ENCODE data around the gene ELMO1.

Gene ELMO1

DNA sequence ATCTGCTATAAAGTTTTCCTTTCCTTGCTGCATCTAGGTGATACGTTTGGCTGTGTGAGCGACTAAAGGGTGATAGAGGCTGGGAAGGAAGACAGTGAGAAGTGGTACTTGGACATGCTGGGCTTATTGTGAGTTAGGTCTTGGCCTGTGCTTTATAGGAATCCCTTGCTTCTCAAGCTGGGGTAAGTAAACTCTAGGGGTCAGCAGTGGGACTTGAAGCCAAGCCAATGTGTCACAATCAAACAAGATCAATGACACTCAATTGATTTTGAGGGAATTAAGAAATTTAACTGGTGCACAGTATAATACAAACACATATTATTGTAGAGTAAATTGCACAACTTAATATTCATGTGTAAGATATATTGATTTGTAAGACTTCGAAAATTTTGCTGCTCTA, 568.6 kb downstream of the ELMO1 start:
- no peak for DNase-seq (ENCODE audit: extremely low spot score)
- ChIA-PET POLR2A (no interaction called here), CTCF (no interaction called here)
- TF ChIP-seq HDGF (IDR thresholded peaks at IDR 0.05; ENCODE audit: borderline replicate concordance) (no peak), FOXA1 (IDR thresholded peaks at IDR 0.05) (no peak), NFRKB (IDR thresholded peaks at IDR 0.05) (no peak), FOXK2 (IDR thresholded peaks at IDR 0.05) (no peak), CTBP1 (IDR thresholded peaks at IDR 0.05; ENCODE audit: borderline replicate concordance) (no peak), TARDBP (IDR thresholded peaks at IDR 0.05) (no peak), SUZ12 (IDR thresholded peaks at IDR 0.05) (no peak), L3MBTL2 (conservative IDR thresholded peaks at IDR 0.05) (no peak), SP1 (IDR thresholded peaks at IDR 0.05) (no peak), LEF1 (IDR thresholded peaks at IDR 0.05; ENCODE audit: borderline replicate concordance) (no peak), ZNF384 (IDR thresholded peaks at IDR 0.05) (no peak), ELF4 (IDR thresholded peaks at IDR 0.05) (no peak), ARNT (IDR thresholded peaks at IDR 0.05) (no peak), FOXM1 (IDR thresholded peaks at IDR 0.05; ENCODE audit: borderline replicate concordance) (no peak), BHLHE40 (IDR thresholded peaks at IDR 0.05; ENCODE audit: borderline replicate concordance) (no peak)
- TF ChIP-seq, protein P1, sequence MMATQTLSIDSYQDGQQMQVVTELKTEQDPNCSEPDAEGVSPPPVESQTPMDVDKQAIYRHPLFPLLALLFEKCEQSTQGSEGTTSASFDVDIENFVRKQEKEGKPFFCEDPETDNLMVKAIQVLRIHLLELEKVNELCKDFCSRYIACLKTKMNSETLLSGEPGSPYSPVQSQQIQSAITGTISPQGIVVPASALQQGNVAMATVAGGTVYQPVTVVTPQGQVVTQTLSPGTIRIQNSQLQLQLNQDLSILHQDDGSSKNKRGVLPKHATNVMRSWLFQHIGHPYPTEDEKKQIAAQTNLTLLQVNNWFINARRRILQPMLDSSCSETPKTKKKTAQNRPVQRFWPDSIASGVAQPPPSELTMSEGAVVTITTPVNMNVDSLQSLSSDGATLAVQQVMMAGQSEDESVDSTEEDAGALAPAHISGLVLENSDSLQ (IDR thresholded peaks at IDR 0.05): no peak

DNA sequence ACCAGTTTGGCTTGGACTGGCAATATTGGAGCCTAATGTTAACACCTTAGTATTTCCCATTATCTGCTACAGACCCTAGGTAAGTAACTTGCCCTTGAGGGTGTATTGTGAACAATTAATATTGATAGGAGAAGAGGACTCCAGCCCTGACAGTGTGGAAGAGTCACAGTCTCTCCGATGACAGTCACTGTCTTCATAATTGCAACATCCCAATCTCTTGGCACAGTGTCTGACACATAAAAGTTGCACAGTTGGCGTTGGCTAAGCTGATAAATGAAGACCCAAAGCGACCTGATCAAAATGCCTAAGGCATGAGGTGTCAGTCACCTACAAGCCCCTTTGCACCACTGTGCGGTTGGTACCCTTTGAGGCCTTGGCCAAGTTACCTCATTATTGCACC, 569.6 kb downstream of the ELMO1 start:
- ChIA-PET CTCF (interaction anchor here (0.7 kb wide), 1 partner anchor 151 kb away, joined by 3 read pairs; no protein-coding TSS in a partner anchor), POLR2A (no interaction called here)
- no peak for TF ChIP-seq ZNF384 (IDR thresholded peaks at IDR 0.05)
- no peak for TF ChIP-seq ELF4 (IDR thresholded peaks at IDR 0.05)
- TF ChIP-seq FOXK2 (IDR thresholded peaks at IDR 0.05): no peak
- DNase-seq (ENCODE audit: extremely low spot score): no peak

DNA sequence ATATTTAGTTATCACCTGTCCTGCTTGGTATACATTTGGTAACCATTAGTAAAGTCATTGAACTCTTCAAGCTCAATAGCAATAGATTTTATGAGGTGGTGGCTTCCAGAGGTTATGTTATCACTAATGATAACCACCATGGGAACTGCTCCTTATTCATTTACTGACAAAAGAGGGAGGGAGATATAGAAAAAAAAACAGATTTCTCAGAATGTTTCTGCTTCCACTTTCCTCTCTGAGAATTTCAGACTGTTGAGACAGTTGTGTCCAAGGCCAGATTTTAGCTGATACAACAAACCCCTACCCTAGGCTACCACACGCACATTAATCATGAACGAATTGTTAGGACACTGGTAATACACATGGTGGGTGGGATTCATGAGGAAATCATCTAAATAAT, 570.4 kb downstream of the ELMO1 start:
- ChIA-PET CTCF (no interaction called here), POLR2A (no interaction called here)
- TF ChIP-seq ZNF384 (IDR thresholded peaks at IDR 0.05) (no peak), CTBP1 (IDR thresholded peaks at IDR 0.05; ENCODE audit: borderline replicate concordance) (no peak), ELF4 (IDR thresholded peaks at IDR 0.05) (no peak), SUZ12 (IDR thresholded peaks at IDR 0.05) (no peak), FOXK2 (IDR thresholded peaks at IDR 0.05) (no peak), FOXM1 (IDR thresholded peaks at IDR 0.05; ENCODE audit: borderline replicate concordance) (no peak), L3MBTL2 (conservative IDR thresholded peaks at IDR 0.05) (no peak), HDGF (IDR thresholded peaks at IDR 0.05; ENCODE audit: borderline replicate concordance) (no peak), NFRKB (IDR thresholded peaks at IDR 0.05) (no peak), LEF1 (IDR thresholded peaks at IDR 0.05; ENCODE audit: borderline replicate concordance) (no peak), ARNT (IDR thresholded peaks at IDR 0.05) (no peak), FOXA1 (IDR thresholded peaks at IDR 0.05) (no peak), BHLHE40 (IDR thresholded peaks at IDR 0.05; ENCODE audit: borderline replicate concordance) (no peak), SP1 (IDR thresholded peaks at IDR 0.05) (no peak)
- TF ChIP-seq, protein P1 (IDR thresholded peaks at IDR 0.05): no peak
- no peak for DNase-seq (ENCODE audit: extremely low spot score)

DNA sequence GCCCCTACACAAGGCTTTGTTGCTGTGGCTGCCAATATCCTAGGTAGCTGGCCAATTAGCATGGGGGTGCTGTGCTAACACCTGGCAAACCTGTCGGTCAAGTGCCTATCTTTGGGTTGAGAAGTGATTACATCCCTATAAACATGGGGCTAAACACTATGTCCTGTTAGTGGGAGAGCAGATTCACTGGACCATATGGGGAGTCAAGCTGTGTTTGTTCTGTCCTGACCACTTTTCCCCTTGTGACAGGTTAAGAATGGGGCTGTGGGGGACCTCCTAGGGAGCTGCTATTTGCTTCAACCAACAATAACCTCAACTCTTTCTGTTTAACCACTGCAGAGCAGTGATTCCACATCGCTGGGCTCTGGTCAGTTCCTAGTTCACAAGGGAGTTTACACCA, 572.9 kb downstream of the ELMO1 start:
- ChIA-PET CTCF (interaction anchor here (1.1 kb wide), 1 partner anchor 306 kb away, joined by 6 read pairs; no protein-coding TSS in a partner anchor), POLR2A (no interaction called here)
- TF ChIP-seq BHLHE40 (IDR thresholded peaks at IDR 0.05; ENCODE audit: borderline replicate concordance) (no peak), NFRKB (IDR thresholded peaks at IDR 0.05) (no peak), TARDBP (IDR thresholded peaks at IDR 0.05) (no peak), ELF4 (IDR thresholded peaks at IDR 0.05) (no peak), ZNF384 (IDR thresholded peaks at IDR 0.05) (no peak), ARNT (IDR thresholded peaks at IDR 0.05) (no peak), FOXA1 (IDR thresholded peaks at IDR 0.05) (no peak), SP1 (IDR thresholded peaks at IDR 0.05) (no peak), L3MBTL2 (conservative IDR thresholded peaks at IDR 0.05) (no peak), SUZ12 (IDR thresholded peaks at IDR 0.05) (no peak), FOXK2 (IDR thresholded peaks at IDR 0.05) (no peak), HDGF (IDR thresholded peaks at IDR 0.05; ENCODE audit: borderline replicate concordance) (no peak), FOXM1 (IDR thresholded peaks at IDR 0.05; ENCODE audit: borderline replicate concordance) (no peak), CTBP1 (IDR thresholded peaks at IDR 0.05; ENCODE audit: borderline replicate concordance) (no peak), LEF1 (IDR thresholded peaks at IDR 0.05; ENCODE audit: borderline replicate concordance) (no peak)
- TF ChIP-seq, protein P1 (IDR thresholded peaks at IDR 0.05): no peak
- DNase-seq (ENCODE audit: extremely low spot score): no peak

DNA sequence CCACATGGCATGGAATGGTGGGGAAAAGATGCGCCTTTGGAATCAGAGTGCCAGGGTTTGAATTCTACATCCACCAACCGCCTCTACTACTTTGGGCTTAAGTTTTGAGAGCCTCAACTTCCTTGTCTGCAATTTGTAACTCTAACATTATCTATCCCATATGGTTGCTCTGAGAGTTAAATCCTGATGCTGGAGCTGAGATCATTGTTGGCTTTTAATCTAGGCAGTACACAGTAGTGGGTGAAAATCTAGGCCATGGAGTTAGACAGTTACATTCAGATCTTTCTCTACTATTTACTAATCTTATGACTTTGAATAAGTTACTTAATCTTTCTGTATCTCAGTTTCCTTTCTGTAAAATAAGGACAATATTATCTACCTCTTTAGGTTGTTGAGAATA, 574.6 kb downstream of the ELMO1 start:
- no peak for DNase-seq (ENCODE audit: extremely low spot score)
- TF ChIP-seq L3MBTL2 (conservative IDR thresholded peaks at IDR 0.05) (no peak), ARNT (IDR thresholded peaks at IDR 0.05) (no peak), FOXA1 (IDR thresholded peaks at IDR 0.05) (no peak), FOXK2 (IDR thresholded peaks at IDR 0.05) (no peak), BHLHE40 (IDR thresholded peaks at IDR 0.05; ENCODE audit: borderline replicate concordance) (no peak), SP1 (IDR thresholded peaks at IDR 0.05) (no peak), ELF4 (IDR thresholded peaks at IDR 0.05) (no peak), TARDBP (IDR thresholded peaks at IDR 0.05) (no peak), HDGF (IDR thresholded peaks at IDR 0.05; ENCODE audit: borderline replicate concordance) (no peak), CTBP1 (IDR thresholded peaks at IDR 0.05; ENCODE audit: borderline replicate concordance) (no peak), SUZ12 (IDR thresholded peaks at IDR 0.05) (no peak)
- ChIA-PET POLR2A (no interaction called here), CTCF (no interaction called here)

DNA sequence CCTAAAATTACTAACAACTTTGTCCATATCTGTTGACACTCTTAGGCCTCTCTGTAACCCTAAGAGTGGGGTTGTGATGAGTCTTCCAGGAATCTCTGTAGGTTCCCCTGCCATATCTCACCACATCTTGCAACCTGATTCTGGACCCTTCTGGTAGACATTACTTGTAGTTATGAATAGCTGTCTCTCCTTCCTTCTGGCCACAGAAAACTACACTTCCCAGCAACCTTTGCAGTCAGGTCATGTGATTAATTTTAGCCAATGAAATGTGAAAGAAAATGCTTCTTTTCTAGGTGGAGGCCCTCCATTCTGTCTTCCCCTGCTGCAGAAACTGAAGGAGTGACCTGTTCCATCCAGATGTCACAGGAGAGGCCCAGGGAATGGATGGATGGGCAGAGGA, 576.8 kb downstream of the ELMO1 start:
- ChIA-PET CTCF (no interaction called here), POLR2A (no interaction called here)
- TF ChIP-seq L3MBTL2 (conservative IDR thresholded peaks at IDR 0.05): no peak
- TF ChIP-seq FOXA1 (IDR thresholded peaks at IDR 0.05): no peak
- no peak for TF ChIP-seq ARNT (IDR thresholded peaks at IDR 0.05)
- no peak for TF ChIP-seq SUZ12 (IDR thresholded peaks at IDR 0.05)
- no peak for TF ChIP-seq FOXM1 (IDR thresholded peaks at IDR 0.05; ENCODE audit: borderline replicate concordance)
- TF ChIP-seq HDGF (IDR thresholded peaks at IDR 0.05; ENCODE audit: borderline replicate concordance): no peak
- no peak for TF ChIP-seq LEF1 (IDR thresholded peaks at IDR 0.05; ENCODE audit: borderline replicate concordance)
- no peak for TF ChIP-seq NFRKB (IDR thresholded peaks at IDR 0.05)
- TF ChIP-seq BHLHE40 (IDR thresholded peaks at IDR 0.05; ENCODE audit: borderline replicate concordance): no peak
- TF ChIP-seq ZNF384 (IDR thresholded peaks at IDR 0.05): no peak
- TF ChIP-seq TARDBP (IDR thresholded peaks at IDR 0.05): no peak
- no peak for TF ChIP-seq ELF4 (IDR thresholded peaks at IDR 0.05)
- no peak for TF ChIP-seq CTBP1 (IDR thresholded peaks at IDR 0.05; ENCODE audit: borderline replicate concordance)
- TF ChIP-seq SP1 (IDR thresholded peaks at IDR 0.05): no peak
- no peak for TF ChIP-seq FOXK2 (IDR thresholded peaks at IDR 0.05)
- TF ChIP-seq, protein P1 (IDR thresholded peaks at IDR 0.05): no peak
- DNase-seq (ENCODE audit: extremely low spot score): peak; percentile 18
